ENCODE results near the gene PDE1C.

The PDE1C gene

GRCh38 chr7:32103361-32103760, 33.2 kb upstream of the PDE1C start:
- TF ChIP-seq CTCF (IDR thresholded peaks at IDR 0.05; ENCODE audit: insufficient read depth, low read depth, low read length, missing control alignments), result no peak
- DNase-seq (ENCODE audit: low read depth), result no peak
- no peak overlapping the region for H3K4me3 ChIP-seq (ENCODE audit: low read length)

- H3K4me3 ChIP-seq (ENCODE audit: low read length), result no peak overlapping the region
- TF ChIP-seq CTCF (IDR thresholded peaks at IDR 0.05; ENCODE audit: insufficient read depth, low read depth, low read length, missing control alignments), result no peak
- DNase-seq (ENCODE audit: low read depth), result no peak
These were observed 32.2 kb upstream of the PDE1C start for GRCh38 chr7:32102432-32102873.

GRCh38 chr7:32100407-32100907, 30.2 kb upstream of the PDE1C start:
- H3K4me3 ChIP-seq (ENCODE audit: low read length), result no peak overlapping the region
- no peak for DNase-seq (ENCODE audit: low read depth)
- no peak for TF ChIP-seq CTCF (IDR thresholded peaks at IDR 0.05; ENCODE audit: insufficient read depth, low read depth, low read length, missing control alignments)

- no peak for DNase-seq (ENCODE audit: low read depth)
- no peak for TF ChIP-seq CTCF (IDR thresholded peaks at IDR 0.05; ENCODE audit: insufficient read depth, low read depth, low read length, missing control alignments)
- no peak overlapping the region for H3K4me3 ChIP-seq (ENCODE audit: low read length)
These were observed 24.3 kb upstream of the PDE1C start for GRCh38 chr7:32094516-32094915.

- no peak for TF ChIP-seq CTCF (IDR thresholded peaks at IDR 0.05; ENCODE audit: insufficient read depth, low read depth, low read length, missing control alignments)
- DNase-seq (ENCODE audit: low read depth), result peak; percentile 34
- H3K4me3 ChIP-seq (ENCODE audit: low read length), result no peak overlapping the region
These were observed 23.5 kb upstream of the PDE1C start for GRCh38 chr7:32093415-32094408.

GRCh38 chr7:32092346-32092745, 22.1 kb upstream of the PDE1C start:
- TF ChIP-seq CTCF (IDR thresholded peaks at IDR 0.05; ENCODE audit: insufficient read depth, low read depth, low read length, missing control alignments), result no peak
- DNase-seq (ENCODE audit: low read depth), result no peak
- H3K4me3 ChIP-seq (ENCODE audit: low read length), result no peak overlapping the region
